IMR-90 (cell line): ENCODE data around the gene RASSF8. TPM values are rescaled to one million over a fixed set of nuclear protein-coding genes. Genes with fewer than 3 reads are reported as not detected.

Experiments used
- ATAC-seq: fragments of 200-7000 bp; cut with Tn5 transposase; 2 replicates; pipeline ENCODE4 v1.9.1; 2020; ENCODE audit warnings: low read depth, mild to moderate bottlenecking, moderate library complexity
- BruUV-seq: library from RNA; stranded (reverse); fragments of 400-500 nt; replicated peaks from 2 replicates; lab custom pipeline; 2021; lab: Mats Ljungman, UMichigan
- CTCF ChIA-PET: fragments of 300-600 bp; formaldehyde crosslinking; extraction: SDS; loops from one replicate; lab custom pipeline; 2021; ENCODE audit warnings: antibody characterized with exemption; lab: Yijun Ruan, JAX
- POLR2A ChIA-PET: fragments of 300-600 bp; sonication (Branson Sonifier 250); formaldehyde crosslinking; loops from one replicate; lab custom pipeline; 2022; ENCODE audit warnings: antibody characterized with exemption; ENCODE audit not compliant: unreplicated experiment; lab: Charles Lee
- DNase-seq: peaks from one replicate; pipeline ENCODE4 v3.0.0; 2013
- H2AFZ ChIP-seq: replicated peaks from 2 replicates; pipeline ENCODE3; 2013; ENCODE audit warnings: low read length, mild to moderate bottlenecking; ENCODE audit not compliant: poor library complexity
- H2AK5ac ChIP-seq: 2 replicates; pipeline ENCODE4 v1.6.1; 2013; ENCODE audit warnings: low read depth, low read length, inconsistent platforms
- H2AK9ac ChIP-seq: replicated peaks from 2 replicates; pipeline ENCODE3; 2013; ENCODE audit warnings: mild to moderate bottlenecking, low read depth, low read length, moderate library complexity; ENCODE audit not compliant: poor library complexity
- H2BK120ac ChIP-seq: 2 replicates; pipeline ENCODE4 v1.6.1; 2013; ENCODE audit warnings: low read depth, low read length, inconsistent platforms
- H2BK15ac ChIP-seq: 3 replicates; pipeline ENCODE4 v1.6.1; 2013; ENCODE audit warnings: low read depth, low read length, inconsistent platforms
- H2BK20ac ChIP-seq: 2 replicates; pipeline ENCODE4 v1.6.1; 2013; ENCODE audit warnings: low read depth, mild to moderate bottlenecking, inconsistent platforms, low read length, moderate library complexity
- H2BK5ac ChIP-seq: 2 replicates; pipeline ENCODE4 v1.6.1; 2013; ENCODE audit warnings: mild to moderate bottlenecking, low read depth, low read length, inconsistent platforms; ENCODE audit not compliant: poor library complexity, severe bottlenecking
- H3K14ac ChIP-seq: replicated peaks from 2 replicates; pipeline ENCODE4 v1.6.1; 2013; ENCODE audit warnings: low read depth, low read length, inconsistent platforms
- H3K18ac ChIP-seq: 2 replicates; pipeline ENCODE4 v1.6.1; 2013; ENCODE audit warnings: low read depth, low read length, control low read depth
- H3K23ac ChIP-seq: 2 replicates; pipeline ENCODE4 v1.6.1; 2013; ENCODE audit warnings: low read depth, low read length, inconsistent platforms
- H3K27ac ChIP-seq: 2 replicates; pipeline ENCODE4 v1.5.1; 2013; ENCODE audit warnings: mild to moderate bottlenecking, control low read depth, low read length; ENCODE audit not compliant: insufficient read depth
- H3K27me3 ChIP-seq: 2 replicates; pipeline ENCODE4 v1.6.1; 2013; ENCODE audit warnings: low read length; ENCODE audit not compliant: control insufficient read depth, insufficient read depth
- H3K36me3 ChIP-seq: 2 replicates; pipeline ENCODE4 v1.6.1; 2013; ENCODE audit warnings: low read length, mixed read lengths; ENCODE audit not compliant: control insufficient read depth, insufficient read depth
- H3K4ac ChIP-seq: 2 replicates; pipeline ENCODE4 v1.6.1; 2013; ENCODE audit warnings: low read depth, low read length, inconsistent platforms
- H3K4me1 ChIP-seq: 2 replicates; pipeline ENCODE4 v1.6.1; 2013; ENCODE audit warnings: low read length, mixed read lengths; ENCODE audit not compliant: control insufficient read depth, insufficient read depth
- H3K4me2 ChIP-seq: 2 replicates; pipeline ENCODE4 v1.6.1; 2013; ENCODE audit warnings: low read depth, mild to moderate bottlenecking, control low read depth, low read length, moderate library complexity
- H3K4me3 ChIP-seq: 2 replicates; pipeline ENCODE4 v1.5.1; 2013; ENCODE audit warnings: low read depth, mild to moderate bottlenecking, control low read depth, low read length, moderate library complexity; ENCODE audit not compliant: insufficient read depth
- H3K56ac ChIP-seq: 2 replicates; pipeline ENCODE4 v1.6.1; 2013; ENCODE audit warnings: low read length, inconsistent platforms; ENCODE audit not compliant: insufficient read depth; ENCODE audit errors: extremely low read depth
- H3K79me1 ChIP-seq, 2 experiments: 2 replicates each; pipeline ENCODE4 v1.6.1; 2013; ENCODE audit warnings: low read length in 2 of 2, inconsistent platforms in 1 of 2, low read depth in 1 of 2
- H3K9ac ChIP-seq: 2 replicates; pipeline ENCODE4 v1.6.1; 2013; ENCODE audit warnings: low read depth, low read length, control low read depth
- H3K9me1 ChIP-seq: 2 replicates; pipeline ENCODE4 v1.6.1; 2013; ENCODE audit warnings: low read length, inconsistent platforms; ENCODE audit not compliant: insufficient read depth
- H3K9me3 ChIP-seq: 2 replicates; pipeline ENCODE4 v1.6.1; 2013; ENCODE audit warnings: low read length; ENCODE audit not compliant: control insufficient read depth, insufficient read depth
- H4K20me1 ChIP-seq: 2 replicates; pipeline ENCODE4 v1.6.1; 2013; ENCODE audit warnings: low read length, inconsistent platforms; ENCODE audit not compliant: insufficient read depth
- H4K5ac ChIP-seq: 2 replicates; pipeline ENCODE4 v1.6.1; 2013; ENCODE audit warnings: mild to moderate bottlenecking, low read depth, low read length, control low read depth
- H4K8ac ChIP-seq, 2 experiments: 2 replicates each; pipeline ENCODE4 v1.6.1; 2013; ENCODE audit warnings: low read depth in 2 of 2, low read length in 2 of 2, control low read depth in 1 of 2, inconsistent platforms in 1 of 2
- H4K91ac ChIP-seq: 2 replicates; pipeline ENCODE4 v1.6.1; 2013; ENCODE audit warnings: low read depth, low read length, inconsistent platforms; ENCODE audit not compliant: insufficient read depth
- CEBPB ChIP-seq: IDR thresholded peaks from 2 replicates; pipeline ENCODE4 v1.6.1; 2012; ENCODE audit warnings: low read depth, low read length, improper control_type of control experiment
- CHD1 ChIP-seq: IDR thresholded peaks from 2 replicates; pipeline ENCODE4 v1.6.1; 2012; ENCODE audit warnings: low read depth, low read length, improper control_type of control experiment
- FOS ChIP-seq: fragments of 150-350 bp; IDR thresholded peaks from 2 replicates; pipeline ENCODE4 v1.6.1; 2016; ENCODE audit warnings: low read depth, low read length
- MAZ ChIP-seq: IDR thresholded peaks from 2 replicates; pipeline ENCODE4 v1.6.1; 2012; ENCODE audit warnings: low read depth, mild to moderate bottlenecking, low read length, improper control_type of control experiment, moderate library complexity, borderline replicate concordance
- MXI1 ChIP-seq: IDR thresholded peaks from 2 replicates; pipeline ENCODE4 v1.6.1; 2012; ENCODE audit warnings: low read depth, mild to moderate bottlenecking, low read length, moderate library complexity, borderline replicate concordance
- NFE2L2 ChIP-seq: fragments of 150-350 bp; IDR thresholded peaks from 2 replicates; pipeline ENCODE4 v1.6.1; 2016; ENCODE audit warnings: low read depth, mild to moderate bottlenecking, low read length
- RCOR1 ChIP-seq: IDR thresholded peaks from 2 replicates; pipeline ENCODE4 v1.6.1; 2012; ENCODE audit warnings: mild to moderate bottlenecking, low read length, improper control_type of control experiment; ENCODE audit not compliant: insufficient replicate concordance
- RFX5 ChIP-seq: IDR thresholded peaks from 2 replicates; pipeline ENCODE4 v1.8.0; 2012; ENCODE audit warnings: low read depth, mild to moderate bottlenecking, low read length, moderate library complexity
- dilution Hi-C: fragments of 300-500 bp; cut with HindIII; formaldehyde crosslinking; loops from one replicate; pipeline ENCODE4 v1.14.3; 2018; ENCODE audit warnings: low sequenced_read_pairs; ENCODE audit not compliant: unreplicated experiment
- in situ Hi-C: fragments of 300-500 bp; cut with MboI; formaldehyde crosslinking; loops from 3 replicates; pipeline ENCODE4 v1.14.3; 2019; ENCODE audit warnings: low sequenced_read_pairs, inconsistent platforms, mixed read lengths
- intact Hi-C: fragments of 100-400 bp; cut with micrococcal nuclease; formaldehyde crosslinking; loops from 2 replicates; pipeline ENCODE4 v1.10.0; 2022
- polyA plus RNA-seq, 3 experiments: library from polyadenylated mRNA; depleted of rRNA; stranded (reverse); fragments of >200 nt; gene quantifications; 2 replicates each; pipeline ENCODE4 v1.2.3, GENCODE V29; 2012; ENCODE audit warnings: low replicate concordance in 1 of 3
- total RNA-seq: library from RNA; depleted of rRNA; stranded (reverse); fragments of >200 nt; gene quantifications from 2 replicates; pipeline ENCODE4 v1.2.3, GENCODE V29; 2012
- TF ChIP-seq, protein P1 (sequence below): fragments of 150-350 bp; IDR thresholded peaks from 2 replicates; pipeline ENCODE4 v1.6.1; 2017; ENCODE audit warnings: mild to moderate bottlenecking, antibody characterized with exemption, low read length, low read depth
- TF ChIP-seq, protein P2 (sequence below): fragments of 150-350 bp; IDR thresholded peaks from 2 replicates; pipeline ENCODE4 v1.6.1; 2016; ENCODE audit warnings: low read depth, mild to moderate bottlenecking, low read length, moderate library complexity, borderline replicate concordance

Gene RASSF8
- total and polyA plus RNA-seq, 2 of the 4 experiments (the other 2 are of a cell fraction), result 10.8 to 50.5 TPM

DNA sequence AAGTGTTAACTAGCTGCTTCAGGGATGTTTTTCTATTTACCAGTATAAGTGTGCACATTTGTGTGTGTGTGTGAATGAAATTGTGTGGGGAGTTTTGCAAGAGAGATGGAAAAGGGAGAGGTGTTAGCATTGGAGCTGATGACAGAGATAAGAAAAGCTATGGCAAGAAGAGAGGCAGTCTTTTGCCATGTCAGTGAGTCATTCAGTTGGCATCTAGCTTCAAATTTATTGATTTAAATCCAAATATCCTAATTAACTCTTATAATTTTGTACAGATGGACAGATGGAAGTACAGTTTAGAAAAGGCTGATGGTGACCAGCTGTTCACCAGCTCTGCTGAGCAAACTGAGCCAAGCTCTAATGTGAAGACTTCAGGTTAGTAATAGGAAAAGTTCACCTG lies 169.7 kb downstream of the RASSF8 start:
- H4K8ac ChIP-seq, result no peak overlapping the region
- H3K9me3 ChIP-seq, result no peaks in the 10 kb centered on the region
- H2BK120ac ChIP-seq, result no peak overlapping the region
- no peak overlapping the region for H3K18ac ChIP-seq
- H4K20me1 ChIP-seq, result no peaks in the 10 kb centered on the region
- no peak overlapping the region for H3K4ac ChIP-seq
- H4K91ac ChIP-seq, result no peak overlapping the region
- no peak overlapping the region for H2BK20ac ChIP-seq
- H3K9me1 ChIP-seq, result no peaks in the 10 kb centered on the region
- no peak overlapping the region for H2AK5ac ChIP-seq
- no peak overlapping the region for H3K4me3 ChIP-seq
- intact Hi-C loops, result loop anchor here (5.0 kb wide), 1 partner anchor 69 kb away; the partner anchor contains the start of gene SSPN
- no peak overlapping the region for H2BK15ac ChIP-seq
- CTCF ChIA-PET, result interaction anchor here (1.0 kb wide), 1 partner anchor 36 kb away, joined by 3 read pairs; no protein-coding TSS in a partner anchor
- no peak for ATAC-seq
- no peak for DNase-seq
- H3K14ac ChIP-seq, result no peak overlapping the region
- H3K27me3 ChIP-seq, result peaks cover 41% of the 10 kb centered on the region
- no peaks in the 10 kb centered on the region for H3K36me3 ChIP-seq
- no peaks in the 10 kb centered on the region for H3K4me1 ChIP-seq
- H4K5ac ChIP-seq, result no peak overlapping the region
- in situ Hi-C loops, result loop anchor here (10.0 kb wide), 1 partner anchor 527 kb away; no protein-coding TSS in a partner anchor
- POLR2A ChIA-PET, result no interaction called here
- H3K4me2 ChIP-seq, result no peak overlapping the region
- dilution Hi-C loops, result no loop called here
- H3K79me1 ChIP-seq, result no peaks in the 10 kb centered on the region
- no peak overlapping the region for H3K23ac ChIP-seq
- TF ChIP-seq, protein P1, sequence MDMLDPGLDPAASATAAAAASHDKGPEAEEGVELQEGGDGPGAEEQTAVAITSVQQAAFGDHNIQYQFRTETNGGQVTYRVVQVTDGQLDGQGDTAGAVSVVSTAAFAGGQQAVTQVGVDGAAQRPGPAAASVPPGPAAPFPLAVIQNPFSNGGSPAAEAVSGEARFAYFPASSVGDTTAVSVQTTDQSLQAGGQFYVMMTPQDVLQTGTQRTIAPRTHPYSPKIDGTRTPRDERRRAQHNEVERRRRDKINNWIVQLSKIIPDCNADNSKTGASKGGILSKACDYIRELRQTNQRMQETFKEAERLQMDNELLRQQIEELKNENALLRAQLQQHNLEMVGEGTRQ, result no peak
- TF ChIP-seq MAZ, result no peak
- no peak for TF ChIP-seq NFE2L2
- TF ChIP-seq RFX5, result no peak
- TF ChIP-seq FOS, result no peak
- TF ChIP-seq RCOR1, result no peak
- TF ChIP-seq CHD1, result no peak
- TF ChIP-seq MXI1, result no peak
- TF ChIP-seq CEBPB, result no peak
- TF ChIP-seq, protein P2, sequence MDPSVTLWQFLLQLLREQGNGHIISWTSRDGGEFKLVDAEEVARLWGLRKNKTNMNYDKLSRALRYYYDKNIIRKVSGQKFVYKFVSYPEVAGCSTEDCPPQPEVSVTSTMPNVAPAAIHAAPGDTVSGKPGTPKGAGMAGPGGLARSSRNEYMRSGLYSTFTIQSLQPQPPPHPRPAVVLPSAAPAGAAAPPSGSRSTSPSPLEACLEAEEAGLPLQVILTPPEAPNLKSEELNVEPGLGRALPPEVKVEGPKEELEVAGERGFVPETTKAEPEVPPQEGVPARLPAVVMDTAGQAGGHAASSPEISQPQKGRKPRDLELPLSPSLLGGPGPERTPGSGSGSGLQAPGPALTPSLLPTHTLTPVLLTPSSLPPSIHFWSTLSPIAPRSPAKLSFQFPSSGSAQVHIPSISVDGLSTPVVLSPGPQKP, result no peak
- H3K56ac ChIP-seq, result no peak overlapping the region
- no peak overlapping the region for H2AK9ac ChIP-seq
- no peak overlapping the region for H2BK5ac ChIP-seq
- no peak overlapping the region for H3K9ac ChIP-seq
- no TSS peak for BruUV-seq
- H2AFZ ChIP-seq, result no peak overlapping the region
- no peak overlapping the region for H3K27ac ChIP-seq
